DND-41 (cell line): ENCODE measurements around the gene AIF1.

Experiments used
- ATAC-seq: fragments of 200-7000 bp; cut with Tn5 transposase; 3 replicates; pipeline ENCODE4 v1.9.1; 2021; ENCODE audit warnings: low read depth; ENCODE audit not compliant: insufficient read depth
- DNase-seq: peaks from one replicate; pipeline ENCODE4 v3.0.0-alpha.2; 2020
- H2AFZ ChIP-seq: 2 replicates; pipeline ENCODE4 v1.6.0; 2012; ENCODE audit warnings: low read depth, low read length
- H3K27ac ChIP-seq: 2 replicates; pipeline ENCODE4 v1.5.1; 2012; ENCODE audit warnings: low read length, inconsistent platforms
- H3K27me3 ChIP-seq: fragments of 200-600 bp; sonication (generic); 2 replicates; pipeline ENCODE4 v1.6.0; 2012; ENCODE audit warnings: low read length, mild to moderate bottlenecking, inconsistent platforms; ENCODE audit not compliant: insufficient read depth, poor library complexity
- H3K36me3 ChIP-seq: 2 replicates; pipeline ENCODE4 v1.5.1; 2012; ENCODE audit warnings: low read length, inconsistent platforms; ENCODE audit not compliant: insufficient read depth
- H3K4me1 ChIP-seq: 2 replicates; pipeline ENCODE4 v1.5.1; 2012; ENCODE audit warnings: mild to moderate bottlenecking, low read length; ENCODE audit not compliant: insufficient read depth
- H3K4me2 ChIP-seq: 2 replicates; pipeline ENCODE4 v1.6.0; 2012; ENCODE audit warnings: mild to moderate bottlenecking, moderate library complexity, low read length, inconsistent platforms; ENCODE audit not compliant: insufficient read depth
- H3K4me3 ChIP-seq, 2 experiments: fragments of 200-600 bp in 1 of 2; shearing (Covaris generic) in 1 of 2; 2 replicates each; pipeline ENCODE4 v1.5.1; 2012 to 2016; ENCODE audit warnings: inconsistent platforms in 2 of 2, low read length in 2 of 2, mild to moderate bottlenecking in 2 of 2, low read depth in 1 of 2, moderate library complexity in 1 of 2
- H3K79me2 ChIP-seq: 2 replicates; pipeline ENCODE4 v1.6.0; 2012; ENCODE audit warnings: low read length, inconsistent platforms; ENCODE audit not compliant: insufficient read depth
- H3K9ac ChIP-seq: 2 replicates; pipeline ENCODE4 v1.6.0; 2012; ENCODE audit warnings: low read depth, mild to moderate bottlenecking, inconsistent platforms, low read length, moderate library complexity
- H3K9me3 ChIP-seq: 2 replicates; pipeline ENCODE4 v1.5.1; 2012; ENCODE audit warnings: low read length, moderate library complexity, mild to moderate bottlenecking, inconsistent platforms; ENCODE audit not compliant: insufficient read depth, severe bottlenecking
- H4K20me1 ChIP-seq: 2 replicates; pipeline ENCODE4 v1.6.0; 2012; ENCODE audit warnings: low read length; ENCODE audit not compliant: insufficient read depth
- EZH2 ChIP-seq: IDR thresholded peaks from 3 replicates; pipeline ENCODE4 v1.6.1; 2012; ENCODE audit warnings: borderline replicate concordance, low read depth, mild to moderate bottlenecking, moderate library complexity, low read length, inconsistent platforms; ENCODE audit not compliant: severe bottlenecking
- TF ChIP-seq, protein P1 (sequence below): IDR thresholded peaks from 2 replicates; pipeline ENCODE4 v1.5.1; 2012; ENCODE audit warnings: borderline replicate concordance, low read length, moderate library complexity, mild to moderate bottlenecking; ENCODE audit not compliant: poor library complexity, severe bottlenecking; ENCODE audit errors: extremely low read depth

Gene AIF1

GRCh38 chr6:31665501-31666336 is 50.7 kb downstream of the AIF1 start, which contains the start of gene CSNK2B:
TSS of gene CSNK2B (plus strand) at chr6:31666080. CDS start at chr6:31666832, 752 bp downstream.
- DNase-seq (peak; percentile 99), ATAC-seq (peak; percentile 79)
- peaks cover 85% of the 10 kb centered on the region for H3K79me2 ChIP-seq
- peaks cover 17% of the 10 kb centered on the region; the same call in 1 of the 2 replicates for H4K20me1 ChIP-seq
- peak within 1 kb of the TSS; percentile 92 for H3K4me2 ChIP-seq
- peak within 1 kb of the TSS; percentile 88 to 91 for H3K4me3 ChIP-seq
- H3K27me3 ChIP-seq: no peaks in the 10 kb centered on the region
- H3K9me3 ChIP-seq: no peaks in the 10 kb centered on the region
- no peak for TF ChIP-seq EZH2
- TF ChIP-seq, protein P1, sequence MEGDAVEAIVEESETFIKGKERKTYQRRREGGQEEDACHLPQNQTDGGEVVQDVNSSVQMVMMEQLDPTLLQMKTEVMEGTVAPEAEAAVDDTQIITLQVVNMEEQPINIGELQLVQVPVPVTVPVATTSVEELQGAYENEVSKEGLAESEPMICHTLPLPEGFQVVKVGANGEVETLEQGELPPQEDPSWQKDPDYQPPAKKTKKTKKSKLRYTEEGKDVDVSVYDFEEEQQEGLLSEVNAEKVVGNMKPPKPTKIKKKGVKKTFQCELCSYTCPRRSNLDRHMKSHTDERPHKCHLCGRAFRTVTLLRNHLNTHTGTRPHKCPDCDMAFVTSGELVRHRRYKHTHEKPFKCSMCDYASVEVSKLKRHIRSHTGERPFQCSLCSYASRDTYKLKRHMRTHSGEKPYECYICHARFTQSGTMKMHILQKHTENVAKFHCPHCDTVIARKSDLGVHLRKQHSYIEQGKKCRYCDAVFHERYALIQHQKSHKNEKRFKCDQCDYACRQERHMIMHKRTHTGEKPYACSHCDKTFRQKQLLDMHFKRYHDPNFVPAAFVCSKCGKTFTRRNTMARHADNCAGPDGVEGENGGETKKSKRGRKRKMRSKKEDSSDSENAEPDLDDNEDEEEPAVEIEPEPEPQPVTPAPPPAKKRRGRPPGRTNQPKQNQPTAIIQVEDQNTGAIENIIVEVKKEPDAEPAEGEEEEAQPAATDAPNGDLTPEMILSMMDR: no peak
- H3K27ac ChIP-seq: peak within 1 kb of the TSS; percentile 96
- H3K36me3 ChIP-seq: peaks cover 70% of the 10 kb centered on the region
- H3K9ac ChIP-seq: peak within 1 kb of the TSS; percentile 85
- peaks cover 65% of the 10 kb centered on the region for H3K4me1 ChIP-seq
- peak within 1 kb of the TSS; percentile 79 for H2AFZ ChIP-seq

GRCh38 chr6:31666337-31666965 is 51.4 kb downstream of the AIF1 start:
- ATAC-seq (no peak), DNase-seq (no peak)
- H3K36me3 ChIP-seq: peaks cover 78% of the 10 kb centered on the region
- TF ChIP-seq EZH2: no peak
- TF ChIP-seq, protein P1: no peak
- peak overlapping the region; percentile 91 for H3K27ac ChIP-seq
- H3K4me1 ChIP-seq: peaks cover 58% of the 10 kb centered on the region
- peak overlapping the region; percentile 79 for H2AFZ ChIP-seq
- H3K27me3 ChIP-seq: no peaks in the 10 kb centered on the region
- H3K9ac ChIP-seq: peak overlapping the region; percentile 85
- peaks cover 20% of the 10 kb centered on the region; the same call in 1 of the 2 replicates for H4K20me1 ChIP-seq
- H3K4me2 ChIP-seq: peak overlapping the region; percentile 85
- peaks cover 79% of the 10 kb centered on the region for H3K79me2 ChIP-seq
- peak overlapping the region; percentile 88 to 91 for H3K4me3 ChIP-seq
- H3K9me3 ChIP-seq: no peaks in the 10 kb centered on the region
